Adrenal gland (tissue), 5 donors: Measurements from ENCODE around the gene NABP1.

Source experiments
- POLR2A ChIP-seq, 2 donors: fragments of 450-650 bp; IDR thresholded peaks; one replicate each; pipeline ENCODE4 v1.6.1; 2017; ENCODE audit warnings: antibody characterized with exemption in 2 of 2, mild to moderate bottlenecking in 2 of 2, moderate library complexity in 1 of 2
- TF ChIP-seq, protein P1 (sequence below), 6 experiments: fragments of 450-650 bp in 4 of 6; fragments of 200-600 bp in 2 of 6; sonication (generic) in 1 of 6; IDR thresholded peaks; 1 replicate in 5 of 6; 2 replicates in 1 of 6; pipeline versions ENCODE4 v1.5.1 to v1.8.0; 2016 to 2021; ENCODE audit warnings: antibody characterized with exemption in 6 of 6, mild to moderate bottlenecking in 2 of 6, moderate library complexity in 1 of 6
- donor health status: DM: no; HTN: no; CAD: no.

DNA sequence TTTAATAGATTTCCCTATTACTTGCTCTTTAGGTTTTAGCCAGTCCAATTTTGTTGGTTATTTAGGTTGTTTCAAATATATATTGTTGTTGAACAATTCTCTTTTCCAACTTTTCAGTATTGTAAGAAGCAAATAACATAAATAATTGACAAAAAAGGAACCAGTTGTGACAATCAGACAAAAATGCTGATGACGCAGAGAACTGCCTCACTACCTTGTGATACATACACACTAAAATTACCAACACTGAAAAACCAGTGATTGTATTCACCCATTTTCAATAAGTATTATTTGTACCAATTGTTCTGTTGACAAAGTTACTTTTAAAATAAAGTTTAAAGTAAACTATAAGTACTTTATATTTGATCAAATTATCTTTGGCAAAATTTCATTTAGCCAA lies 43.1 kb upstream of the NABP1 start:
- TF ChIP-seq, protein P1, sequence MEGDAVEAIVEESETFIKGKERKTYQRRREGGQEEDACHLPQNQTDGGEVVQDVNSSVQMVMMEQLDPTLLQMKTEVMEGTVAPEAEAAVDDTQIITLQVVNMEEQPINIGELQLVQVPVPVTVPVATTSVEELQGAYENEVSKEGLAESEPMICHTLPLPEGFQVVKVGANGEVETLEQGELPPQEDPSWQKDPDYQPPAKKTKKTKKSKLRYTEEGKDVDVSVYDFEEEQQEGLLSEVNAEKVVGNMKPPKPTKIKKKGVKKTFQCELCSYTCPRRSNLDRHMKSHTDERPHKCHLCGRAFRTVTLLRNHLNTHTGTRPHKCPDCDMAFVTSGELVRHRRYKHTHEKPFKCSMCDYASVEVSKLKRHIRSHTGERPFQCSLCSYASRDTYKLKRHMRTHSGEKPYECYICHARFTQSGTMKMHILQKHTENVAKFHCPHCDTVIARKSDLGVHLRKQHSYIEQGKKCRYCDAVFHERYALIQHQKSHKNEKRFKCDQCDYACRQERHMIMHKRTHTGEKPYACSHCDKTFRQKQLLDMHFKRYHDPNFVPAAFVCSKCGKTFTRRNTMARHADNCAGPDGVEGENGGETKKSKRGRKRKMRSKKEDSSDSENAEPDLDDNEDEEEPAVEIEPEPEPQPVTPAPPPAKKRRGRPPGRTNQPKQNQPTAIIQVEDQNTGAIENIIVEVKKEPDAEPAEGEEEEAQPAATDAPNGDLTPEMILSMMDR (IDR thresholded peaks at IDR 0.05): no peak
- TF ChIP-seq POLR2A (IDR thresholded peaks at IDR 0.05): no peak
